WTC11 (cell line): Measurements from ENCODE around the gene GNPTG. TPM values are rescaled to one million over a fixed set of nuclear protein-coding genes. Genes with fewer than 3 reads are reported as not detected.

Experiments
- ATAC-seq: fragments of 200-7000 bp; cut with Tn5 transposase; 2 replicates; pipeline ENCODE4 v1.10.0; 2021; ENCODE audit warnings: mild to moderate bottlenecking, moderate library complexity
- Bru-seq: library from RNA; stranded (reverse); fragments of 400-500 nt; gene quantifications from one replicate; lab custom pipeline; 2021; lab: Mats Ljungman, UMichigan
- CTCF ChIA-PET: fragments of 300-600 bp; sonication (Branson Sonifier 250); formaldehyde crosslinking; loops from one replicate; lab custom pipeline; 2021; ENCODE audit warnings: antibody characterized with exemption; lab: Charles Lee
- POLR2A ChIA-PET: fragments of 350-600 bp; sonication (Branson Sonifier 250); formaldehyde crosslinking; loops from one replicate; lab custom pipeline; 2021; ENCODE audit warnings: antibody characterized with exemption; lab: Charles Lee
- DNase-seq: peaks from one replicate; pipeline ENCODE4 v3.0.0; 2021; ENCODE audit warnings: low spot score
- H3K27ac Mint-ChIP-seq: 2 replicates; pipeline ENCODE4 v1.8.0; 2021; ENCODE audit warnings: mixed read lengths
- H3K27me3 Mint-ChIP-seq: 2 replicates; pipeline ENCODE4 v1.8.0; 2021; ENCODE audit warnings: low read depth, mild to moderate bottlenecking, moderate library complexity, mixed read lengths
- H3K36me3 Mint-ChIP-seq: 2 replicates; pipeline ENCODE4 v1.8.0; 2021; ENCODE audit warnings: mixed read lengths
- H3K4me1 Mint-ChIP-seq: 2 replicates; pipeline ENCODE4 v1.8.0; 2022; ENCODE audit warnings: mixed read lengths
- H3K4me3 Mint-ChIP-seq: 2 replicates; pipeline ENCODE4 v1.8.0; 2021; ENCODE audit warnings: mild to moderate bottlenecking, moderate library complexity, mixed read lengths
- H3K9me3 Mint-ChIP-seq: 2 replicates; pipeline ENCODE4 v1.8.0; 2021; ENCODE audit warnings: mixed read lengths
- ARID4B ChIP-seq: sonication (generic); formaldehyde crosslinking; IDR thresholded peaks from 2 replicates; pipeline ENCODE4 v1.8.0; 2023; ENCODE audit warnings: missing genetic modification reagents, mild to moderate bottlenecking, borderline replicate concordance
- ATF2 ChIP-seq: sonication (generic); formaldehyde crosslinking; IDR thresholded peaks from 2 replicates; pipeline ENCODE4 v1.8.1; 2022; ENCODE audit warnings: low read depth, missing genetic modification reagents, borderline replicate concordance
- CBFB ChIP-seq: sonication (generic); formaldehyde crosslinking; IDR thresholded peaks from 2 replicates; pipeline ENCODE4 v1.8.1; 2022; ENCODE audit warnings: mild to moderate bottlenecking, low read depth, missing genetic modification reagents
- CREM ChIP-seq: sonication (generic); formaldehyde crosslinking; IDR thresholded peaks from 2 replicates; pipeline ENCODE4 v1.8.1; 2022; ENCODE audit warnings: mild to moderate bottlenecking, missing genetic modification reagents, moderate library complexity
- E2F5 ChIP-seq: sonication (generic); formaldehyde crosslinking; IDR thresholded peaks from 2 replicates; pipeline ENCODE4 v1.8.1; 2022; ENCODE audit warnings: mild to moderate bottlenecking, moderate library complexity, missing genetic modification reagents
- ELF4 ChIP-seq: sonication (generic); formaldehyde crosslinking; IDR thresholded peaks from 2 replicates; pipeline ENCODE4 v1.8.1; 2022; ENCODE audit warnings: low read depth, mild to moderate bottlenecking, moderate library complexity, missing genetic modification reagents
- ETV6 ChIP-seq: sonication (generic); formaldehyde crosslinking; IDR thresholded peaks from 2 replicates; pipeline ENCODE4 v1.8.1; 2022; ENCODE audit warnings: mild to moderate bottlenecking, missing genetic modification reagents
- FOXK1 ChIP-seq: sonication (generic); formaldehyde crosslinking; IDR thresholded peaks from 2 replicates; pipeline ENCODE4 v1.8.0; 2022; ENCODE audit warnings: mild to moderate bottlenecking, moderate library complexity, missing genetic modification reagents
- FOXP1 ChIP-seq: sonication (generic); formaldehyde crosslinking; IDR thresholded peaks from 2 replicates; pipeline ENCODE4 v1.8.0; 2022; ENCODE audit warnings: missing genetic modification reagents, mild to moderate bottlenecking, moderate library complexity, borderline replicate concordance
- GABPB1 ChIP-seq: sonication (generic); formaldehyde crosslinking; IDR thresholded peaks from 2 replicates; pipeline ENCODE4 v1.8.1; 2023; ENCODE audit warnings: mild to moderate bottlenecking, missing genetic modification reagents
- HMGA2 ChIP-seq: fragments of 250-450 bp; sonication (Bioruptor Pico); IDR thresholded peaks from 2 replicates; pipeline ENCODE4 v1.4.0; 2021; ENCODE audit warnings: mild to moderate bottlenecking, moderate library complexity
- HMGXB4 ChIP-seq: sonication (generic); formaldehyde crosslinking; IDR thresholded peaks from 2 replicates; pipeline ENCODE4 v1.8.1; 2023; ENCODE audit warnings: mild to moderate bottlenecking, moderate library complexity, missing genetic modification reagents
- KAT7 ChIP-seq: sonication (generic); formaldehyde crosslinking; IDR thresholded peaks from 2 replicates; pipeline ENCODE4 v1.8.1; 2023; ENCODE audit warnings: missing genetic modification reagents, mild to moderate bottlenecking, borderline replicate concordance
- MLX ChIP-seq: sonication (generic); formaldehyde crosslinking; IDR thresholded peaks from 2 replicates; pipeline ENCODE4 v1.8.1; 2023; ENCODE audit warnings: mild to moderate bottlenecking, missing genetic modification reagents, moderate library complexity
- MYBL2 ChIP-seq: sonication (generic); formaldehyde crosslinking; IDR thresholded peaks from 2 replicates; pipeline ENCODE4 v1.8.1; 2023; ENCODE audit warnings: mild to moderate bottlenecking, moderate library complexity, missing genetic modification reagents
- NR3C1 ChIP-seq: sonication (generic); formaldehyde crosslinking; conservative IDR thresholded peaks from 2 replicates; pipeline ENCODE4 v1.8.1; 2023; ENCODE audit warnings: low read depth, mild to moderate bottlenecking, missing genetic modification reagents
- RELA ChIP-seq: sonication (generic); formaldehyde crosslinking; IDR thresholded peaks from 2 replicates; pipeline ENCODE4 v1.8.1; 2022; ENCODE audit warnings: missing genetic modification reagents, mild to moderate bottlenecking, borderline replicate concordance
- SP1 ChIP-seq: sonication (generic); formaldehyde crosslinking; conservative IDR thresholded peaks from 2 replicates; pipeline ENCODE4 v1.8.1; 2022; ENCODE audit warnings: missing genetic modification reagents
- TEAD4 ChIP-seq: sonication (generic); formaldehyde crosslinking; IDR thresholded peaks from 2 replicates; pipeline ENCODE4 v1.8.0; 2022; ENCODE audit warnings: mild to moderate bottlenecking, missing genetic modification reagents
- TP53 ChIP-seq: sonication (generic); formaldehyde crosslinking; IDR thresholded peaks from 2 replicates; pipeline ENCODE4 v1.8.1; 2023; ENCODE audit warnings: mild to moderate bottlenecking, missing genetic modification reagents
- ZNF219 ChIP-seq: sonication (generic); formaldehyde crosslinking; IDR thresholded peaks from 2 replicates; pipeline ENCODE4 v1.8.0; 2023; ENCODE audit warnings: missing genetic modification reagents, mild to moderate bottlenecking, borderline replicate concordance
- ZNF281 ChIP-seq: sonication (generic); formaldehyde crosslinking; IDR thresholded peaks from 2 replicates; pipeline ENCODE4 v1.8.0; 2023; ENCODE audit warnings: mild to moderate bottlenecking, missing genetic modification reagents
- ZNF423 ChIP-seq: fragments of 250-450 bp; sonication (Bioruptor Pico); IDR thresholded peaks from 2 replicates; pipeline ENCODE4 v2.1.2; 2022; ENCODE audit warnings: mild to moderate bottlenecking, moderate library complexity
- long read RNA-seq, 3 experiments: library from RNA in 1 of 3; library from capped mRNA in 1 of 3; library from polyadenylated mRNA in 1 of 3; unstranded in 2 of 3; stranded (forward) in 1 of 3; transcript quantifications; one replicate each; pipeline ENCODE4 v2.0.0, GENCODE V29; 2021
- total RNA-seq: library from RNA; stranded (reverse); gene quantifications from 3 replicates; pipeline ENCODE4 v1.2.3, GENCODE V29; 2021

GNPTG gene
- total RNA-seq (31.1 to 39.1 TPM (median 35.9 TPM) in 3 replicates), Bru-seq, nascent RNA (percentile 57 among the genes with signal in this experiment)
- long read RNA-seq, experiment 1, transcript GNPTG-201 (11 exons, 1,983 nt), result major isoform, 65 of 105 reads
- long read RNA-seq, experiment 1, partial matches to known transcripts, result 5 of 105 reads
- long read RNA-seq, experiment 1, other reads (novel, unspliced or antisense), result 31 of 105 reads
- long read RNA-seq, experiment 2, transcript GNPTG-201 (11 exons, 1,983 nt), result major isoform, 15 of 29 reads
- long read RNA-seq, experiment 2, partial matches to known transcripts, result 10 of 29 reads
- long read RNA-seq, experiment 2, other reads (novel, unspliced or antisense), result 4 of 29 reads
- long read RNA-seq, experiment 3, transcript GNPTG-201 (11 exons, 1,983 nt), result major isoform, 14 of 18 reads
- long read RNA-seq, experiment 3, partial matches to known transcripts, result 1 of 18 reads
- long read RNA-seq, experiment 3, other reads (novel, unspliced or antisense), result 3 of 18 reads

- peak within 1 kb of the TSS; percentile 86 for H3K4me3 Mint-ChIP-seq
- DNase-seq, result peak; percentile 80
- CTCF ChIA-PET, result no interaction called here
- peaks cover 9% of the 10 kb centered on the region for H3K4me1 Mint-ChIP-seq
- H3K36me3 Mint-ChIP-seq, result no peaks in the 10 kb centered on the region; the same call in 1 of the 2 replicates
- ATAC-seq, result peak; percentile 54
- H3K27me3 Mint-ChIP-seq, result no peaks in the 10 kb centered on the region
- H3K27ac Mint-ChIP-seq, result no peak within 1 kb of the TSS
- H3K9me3 Mint-ChIP-seq, result no peaks in the 10 kb centered on the region
- POLR2A ChIA-PET, result no interaction called here
- TF ChIP-seq MLX (CRISPR knock-in tag) (no peak), TP53 (peak; percentile 84), ATF2 (CRISPR knock-in tag) (no peak), ARID4B (CRISPR knock-in tag) (peak; percentile 60; the same call in 1 of the 2 replicates), NR3C1 (CRISPR knock-in tag) (no peak), RELA (peak; percentile 75), HMGA2 (CRISPR knock-in tag) (no peak), ETV6 (peak; percentile 49; the same call in 1 of the 2 replicates), ZNF423 (CRISPR knock-in tag) (no peak), E2F5 (CRISPR knock-in tag) (peak; percentile 84), FOXP1 (peak; percentile 67), CBFB (CRISPR knock-in tag) (peak; percentile 54; the same call in 1 of the 2 replicates), TEAD4 (CRISPR knock-in tag) (no peak; the same call in 1 of the 2 replicates), KAT7 (CRISPR knock-in tag) (peak; percentile 91), ZNF281 (no peak), FOXK1 (CRISPR knock-in tag) (peak; percentile 99), ZNF219 (CRISPR knock-in tag) (no peak), GABPB1 (CRISPR knock-in tag) (peak; percentile 79), SP1 (CRISPR knock-in tag) (peak; percentile 91), HMGXB4 (CRISPR knock-in tag) (0 out of 2 replicates have a peak, but pooled peaks have one; percentile 61), CREM (CRISPR knock-in tag) (peak; percentile 82), ELF4 (CRISPR knock-in tag) (0 out of 2 replicates have a peak, but pooled peaks have one; percentile 41), MYBL2 (CRISPR knock-in tag) (peak; percentile 74; the same call in 1 of the 2 replicates)
Observed at GRCh38 chr16:1351582-1352362, at the start of gene GNPTG, which contains the start of gene TSR3. GNPTG (plus strand) TSS chr16:1351931; CDS start chr16:1351966, 35 bp downstream. TSR3 (minus strand) TSS chr16:1351878; CDS start chr16:1351804, 74 bp downstream.
